SK-N-SH (cell line): Measurements from ENCODE around the gene NFKB1.

ENCODE experiments used
- ELF1 ChIP-seq: IDR thresholded peaks from 2 replicates; pipeline ENCODE4 v1.4.0; 2012
- EP300 ChIP-seq, 2 experiments: IDR thresholded peaks; 2 replicates each; pipeline versions ENCODE4 v1.4.0 to v1.6.1; 2012; ENCODE audit warnings: borderline replicate concordance in 1 of 2, low read depth in 1 of 2, low read length in 1 of 2
- MXI1 ChIP-seq: IDR thresholded peaks from 2 replicates; pipeline ENCODE4 v1.6.1; 2012; ENCODE audit warnings: mild to moderate bottlenecking, low read depth, low read length, improper control_type of control experiment
- NFIC ChIP-seq: IDR thresholded peaks from 2 replicates; pipeline ENCODE4 v1.4.0; 2012; ENCODE audit warnings: borderline replicate concordance
- RCOR1 ChIP-seq: fragments of 150-350 bp; IDR thresholded peaks from 2 replicates; pipeline ENCODE4 v1.6.1; 2017; ENCODE audit warnings: antibody characterized with exemption, low read length
- TAF1 ChIP-seq: IDR thresholded peaks from 2 replicates; pipeline ENCODE4 v1.6.1; 2012; ENCODE audit warnings: low read depth, mild to moderate bottlenecking, low read length, moderate library complexity, borderline replicate concordance
- TF ChIP-seq, protein P1 (sequence below): IDR thresholded peaks from 2 replicates; pipeline ENCODE4 v1.4.0; 2012; ENCODE audit warnings: low read depth
- TF ChIP-seq, protein P2 (sequence below): fragments of 200-600 bp; sonication (generic); IDR thresholded peaks from 2 replicates; pipeline ENCODE4 v1.6.1; 2017; ENCODE audit warnings: antibody characterized with exemption, mild to moderate bottlenecking, moderate library complexity

DNA sequence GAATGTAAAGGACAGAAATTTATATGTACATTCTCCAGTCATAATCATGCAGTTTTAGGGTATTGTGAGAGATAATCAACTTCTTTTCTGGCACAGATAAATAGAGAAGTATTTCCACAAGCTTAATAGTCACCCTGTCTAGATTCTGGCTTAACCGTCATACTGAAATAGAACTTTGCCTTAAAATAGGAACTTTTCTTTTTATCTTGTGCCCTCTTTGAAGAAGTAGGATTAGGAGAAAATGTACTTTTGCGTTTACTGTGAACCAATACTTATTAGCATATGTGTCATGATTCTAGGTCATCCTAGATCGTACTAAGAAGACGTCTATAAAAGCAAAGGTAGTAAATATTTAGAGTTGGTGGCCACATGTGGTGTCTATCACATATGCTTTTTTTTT, 95.4 kb downstream of the NFKB1 start:
- TF ChIP-seq, protein P1, sequence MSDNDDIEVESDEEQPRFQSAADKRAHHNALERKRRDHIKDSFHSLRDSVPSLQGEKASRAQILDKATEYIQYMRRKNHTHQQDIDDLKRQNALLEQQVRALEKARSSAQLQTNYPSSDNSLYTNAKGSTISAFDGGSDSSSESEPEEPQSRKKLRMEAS = no peak
- TF ChIP-seq, protein P2, sequence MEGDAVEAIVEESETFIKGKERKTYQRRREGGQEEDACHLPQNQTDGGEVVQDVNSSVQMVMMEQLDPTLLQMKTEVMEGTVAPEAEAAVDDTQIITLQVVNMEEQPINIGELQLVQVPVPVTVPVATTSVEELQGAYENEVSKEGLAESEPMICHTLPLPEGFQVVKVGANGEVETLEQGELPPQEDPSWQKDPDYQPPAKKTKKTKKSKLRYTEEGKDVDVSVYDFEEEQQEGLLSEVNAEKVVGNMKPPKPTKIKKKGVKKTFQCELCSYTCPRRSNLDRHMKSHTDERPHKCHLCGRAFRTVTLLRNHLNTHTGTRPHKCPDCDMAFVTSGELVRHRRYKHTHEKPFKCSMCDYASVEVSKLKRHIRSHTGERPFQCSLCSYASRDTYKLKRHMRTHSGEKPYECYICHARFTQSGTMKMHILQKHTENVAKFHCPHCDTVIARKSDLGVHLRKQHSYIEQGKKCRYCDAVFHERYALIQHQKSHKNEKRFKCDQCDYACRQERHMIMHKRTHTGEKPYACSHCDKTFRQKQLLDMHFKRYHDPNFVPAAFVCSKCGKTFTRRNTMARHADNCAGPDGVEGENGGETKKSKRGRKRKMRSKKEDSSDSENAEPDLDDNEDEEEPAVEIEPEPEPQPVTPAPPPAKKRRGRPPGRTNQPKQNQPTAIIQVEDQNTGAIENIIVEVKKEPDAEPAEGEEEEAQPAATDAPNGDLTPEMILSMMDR = no peak
- TF ChIP-seq TAF1 (no peak), MXI1 (no peak), NFIC (no peak), ELF1 (no peak), RCOR1 (no peak), EP300 (IDR thresholded peaks at IDR 0.05; ENCODE audit: borderline replicate concordance in 1 of 2, low read depth in 1 of 2, low read length in 1 of 2) (no peak)
